Measurements from ENCODE around the gene HDDC3. TPM values are rescaled to one million over a fixed set of nuclear protein-coding genes. Genes with fewer than 3 reads are reported as not detected.
A peak's percentile ranks its signal among the peaks of the same experiment; 100 is the strongest.

HDDC3 gene
- total and polyA plus RNA-seq, 3 donors from 2014 or later = 12.1 to 18.3 (median 16.7) TPM

GRCh38 chr15:90933301-90933700 lies 952 bp upstream of the HDDC3 start:
- intact Hi-C loops (cut with DNase I; ENCODE audit: low total_unique reads) = no loop called here
- no peak overlapping the region for H3K4me3 ChIP-seq
- no peaks in the 10 kb centered on the region for H3K27me3 ChIP-seq
- no peak overlapping the region for H3K27ac ChIP-seq
- no peak for DNase-seq
- TF ChIP-seq CTCF (IDR thresholded peaks at IDR 0.05) = no peak
- no peak for TF ChIP-seq POLR2A (IDR thresholded peaks at IDR 0.05)
- no peaks in the 10 kb centered on the region for H3K36me3 ChIP-seq (ENCODE audit: low read depth, missing control alignments)
- peaks cover 41% of the 10 kb centered on the region for H3K4me1 ChIP-seq
- no peaks in the 10 kb centered on the region for H3K9me3 ChIP-seq
- 75 to 85% methylated on average over 1 of the region's 1 CpG for WGBS, 2 donors

- Histone ChIP-seq H3K27ac (peak overlapping the region; percentile 74 to 88), H3K9me3 (no peaks in the 10 kb centered on the region), H3K4me3 (peak overlapping the region; percentile 66 to 79), H3K27me3 (no peaks in the 10 kb centered on the region), H3K36me3 (ENCODE audit: low read depth, missing control alignments) (no peaks in the 10 kb centered on the region), H3K4me1 (peaks cover 41% of the 10 kb centered on the region)
- DNase-seq = no peak
- WGBS, 2 donors = 9 to 14% methylated on average over 2 to 5 of the region's 5 CpGs
- TF ChIP-seq CTCF (IDR thresholded peaks at IDR 0.05) (no peak), POLR2A (IDR thresholded peaks at IDR 0.05) (no peak)
- intact Hi-C loops (cut with DNase I; ENCODE audit: low total_unique reads) = no loop called here
Observed at GRCh38 chr15:90932660-90932991, 277 bp upstream of the HDDC3 start.

GRCh38 chr15:90931575-90931827 lies 848 bp downstream of the HDDC3 start:
- H3K27me3 ChIP-seq = no peaks in the 10 kb centered on the region
- H3K36me3 ChIP-seq (ENCODE audit: low read depth, missing control alignments) = no peaks in the 10 kb centered on the region
- H3K27ac ChIP-seq = peak overlapping the region; percentile 74 to 88
- WGBS, 2 donors = 11 to 16% methylated on average over 6 of the region's 6 CpGs
- intact Hi-C loops (cut with DNase I; ENCODE audit: low total_unique reads) = no loop called here
- TF ChIP-seq CTCF (IDR thresholded peaks at IDR 0.05) (no peak), POLR2A (IDR thresholded peaks at IDR 0.05) (no peak)
- no peaks in the 10 kb centered on the region for H3K9me3 ChIP-seq
- DNase-seq = no peak
- H3K4me1 ChIP-seq = peaks cover 41% of the 10 kb centered on the region
- peak overlapping the region in 1 of 2 donors; percentile 79 for H3K4me3 ChIP-seq

GRCh38 chr15:90930861-90931574 lies 1.3 kb downstream of the HDDC3 start:
- DNase-seq = peak; percentile 42
- WGBS, 2 donors = 13 to 25% methylated on average over 14 to 15 of the region's 15 CpGs
- no peaks in the 10 kb centered on the region for H3K36me3 ChIP-seq (ENCODE audit: low read depth, missing control alignments)
- H3K27me3 ChIP-seq = no peaks in the 10 kb centered on the region
- H3K4me3 ChIP-seq = peak overlapping the region; percentile 66 to 79
- TF ChIP-seq CTCF (IDR thresholded peaks at IDR 0.05) (no peak), POLR2A (IDR thresholded peaks at IDR 0.05) (no peak)
- intact Hi-C loops (cut with DNase I; ENCODE audit: low total_unique reads) = no loop called here
- no peaks in the 10 kb centered on the region for H3K9me3 ChIP-seq
- peak overlapping the region; percentile 87 to 88 for H3K27ac ChIP-seq
- peaks cover 38% of the 10 kb centered on the region for H3K4me1 ChIP-seq

All from testis (tissue), 3 donors.